ENCODE data around the gene TRAPPC10.

Gene TRAPPC10

GRCh38 chr21:43974791-43975468, 37.2 kb upstream of the TRAPPC10 start:
- H3F3A ChIP-seq (ENCODE audit: control insufficient read depth, insufficient read depth) = no peaks in the 10 kb centered on the region
- H3K9me2 ChIP-seq (replicated peaks; ENCODE audit: control insufficient read depth, low read length) = no peaks in the 10 kb centered on the region
- H3K9me3 ChIP-seq (ENCODE audit: control insufficient read depth, insufficient read depth, low read length) = no peaks in the 10 kb centered on the region
- no peaks in the 10 kb centered on the region for H4K20me1 ChIP-seq (ENCODE audit: control insufficient read depth, insufficient read depth, low read depth, low read length)
- no peaks in the 10 kb centered on the region for H3K27me3 ChIP-seq (ENCODE audit: control insufficient read depth, low read length)
- H3K4me2 ChIP-seq (ENCODE audit: low read length) = no peak overlapping the region
- peaks cover 3% of the 10 kb centered on the region for H3K4me1 ChIP-seq (ENCODE audit: control insufficient read depth, low read length)
- no peak overlapping the region for H3K4me3 ChIP-seq (ENCODE audit: low read length)
- TF ChIP-seq EZH2phosphoT487 (IDR thresholded peaks at IDR 0.05; ENCODE audit: borderline replicate concordance, low read length) (no peak), CTCF (IDR thresholded peaks at IDR 0.05; ENCODE audit: low read depth, low read length, poor library complexity, severe bottlenecking) (no peak)
- H3K36me3 ChIP-seq (ENCODE audit: control insufficient read depth, low read length) = peaks cover 8% of the 10 kb centered on the region; the same call in 1 of the 2 replicates
- no peak overlapping the region for H3K27ac ChIP-seq (ENCODE audit: low read depth, low read length)
- H3K79me2 ChIP-seq (ENCODE audit: control insufficient read depth, low read length) = no peaks in the 10 kb centered on the region

- H3K27ac ChIP-seq (ENCODE audit: low read depth, low read length) = no peak overlapping the region
- H3K4me1 ChIP-seq (ENCODE audit: control insufficient read depth, low read length) = peaks cover 3% of the 10 kb centered on the region
- peaks cover 5% of the 10 kb centered on the region; the same call in 1 of the 2 replicates for H3K36me3 ChIP-seq (ENCODE audit: control insufficient read depth, low read length)
- H3K4me2 ChIP-seq (ENCODE audit: low read length) = no peak overlapping the region
- TF ChIP-seq EZH2phosphoT487 (IDR thresholded peaks at IDR 0.05; ENCODE audit: borderline replicate concordance, low read length) (no peak), CTCF (IDR thresholded peaks at IDR 0.05; ENCODE audit: low read depth, low read length, poor library complexity, severe bottlenecking) (peak; percentile 96)
- no peaks in the 10 kb centered on the region for H3F3A ChIP-seq (ENCODE audit: control insufficient read depth, insufficient read depth)
- no peaks in the 10 kb centered on the region for H3K9me3 ChIP-seq (ENCODE audit: control insufficient read depth, insufficient read depth, low read length)
- H3K4me3 ChIP-seq (ENCODE audit: low read length) = no peak overlapping the region
- no peaks in the 10 kb centered on the region for H3K9me2 ChIP-seq (replicated peaks; ENCODE audit: control insufficient read depth, low read length)
- H3K27me3 ChIP-seq (ENCODE audit: control insufficient read depth, low read length) = no peaks in the 10 kb centered on the region
- H3K79me2 ChIP-seq (ENCODE audit: control insufficient read depth, low read length) = no peaks in the 10 kb centered on the region
- no peaks in the 10 kb centered on the region for H4K20me1 ChIP-seq (ENCODE audit: control insufficient read depth, insufficient read depth, low read depth, low read length)
These were observed 36.5 kb upstream of the TRAPPC10 start for GRCh38 chr21:43975469-43976098.

GRCh38 chr21:43976661-43977060, 35.4 kb upstream of the TRAPPC10 start:
- Histone ChIP-seq H3K27ac (ENCODE audit: low read depth, low read length) (no peak overlapping the region), H3F3A (ENCODE audit: control insufficient read depth, insufficient read depth) (no peaks in the 10 kb centered on the region), H3K9me3 (ENCODE audit: control insufficient read depth, insufficient read depth, low read length) (no peaks in the 10 kb centered on the region), H3K9me2 (replicated peaks; ENCODE audit: control insufficient read depth, low read length) (no peaks in the 10 kb centered on the region), H3K4me1 (ENCODE audit: control insufficient read depth, low read length) (peaks cover 3% of the 10 kb centered on the region), H3K36me3 (ENCODE audit: control insufficient read depth, low read length) (peaks cover under 1% of the 10 kb centered on the region; the same call in 1 of the 2 replicates), H4K20me1 (ENCODE audit: control insufficient read depth, insufficient read depth, low read depth, low read length) (no peaks in the 10 kb centered on the region), H3K4me2 (ENCODE audit: low read length) (no peak overlapping the region), H3K27me3 (ENCODE audit: control insufficient read depth, low read length) (no peaks in the 10 kb centered on the region), H3K4me3 (ENCODE audit: low read length) (no peak overlapping the region), H3K79me2 (ENCODE audit: control insufficient read depth, low read length) (no peaks in the 10 kb centered on the region)
- TF ChIP-seq EZH2phosphoT487 (IDR thresholded peaks at IDR 0.05; ENCODE audit: borderline replicate concordance, low read length) = no peak
- TF ChIP-seq CTCF (IDR thresholded peaks at IDR 0.05; ENCODE audit: low read depth, low read length, poor library complexity, severe bottlenecking) = no peak
